ENCODE measurements around the gene PRKCD.

DNA sequence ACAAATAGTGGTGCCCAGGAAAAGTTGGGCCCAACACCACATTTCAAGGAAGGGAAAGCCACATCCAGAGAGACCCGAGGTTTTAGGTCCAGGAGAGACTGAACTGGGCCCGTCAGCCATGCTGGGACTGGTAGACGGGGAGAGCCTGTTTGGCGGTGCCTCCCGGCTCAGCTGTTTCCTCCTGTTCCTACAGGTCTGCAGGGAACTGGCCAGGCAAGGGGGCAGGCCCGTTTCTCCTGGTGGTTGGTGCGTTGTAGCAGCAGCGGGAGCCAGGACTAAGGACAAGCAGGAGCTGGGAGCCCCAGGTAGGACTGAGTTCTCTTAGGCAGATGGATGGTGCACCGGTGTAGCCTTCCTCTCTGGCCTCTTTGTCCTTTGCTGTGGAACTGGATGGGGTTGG, 3.9 kb downstream of the PRKCD start:
- TF ChIP-seq, protein P1, sequence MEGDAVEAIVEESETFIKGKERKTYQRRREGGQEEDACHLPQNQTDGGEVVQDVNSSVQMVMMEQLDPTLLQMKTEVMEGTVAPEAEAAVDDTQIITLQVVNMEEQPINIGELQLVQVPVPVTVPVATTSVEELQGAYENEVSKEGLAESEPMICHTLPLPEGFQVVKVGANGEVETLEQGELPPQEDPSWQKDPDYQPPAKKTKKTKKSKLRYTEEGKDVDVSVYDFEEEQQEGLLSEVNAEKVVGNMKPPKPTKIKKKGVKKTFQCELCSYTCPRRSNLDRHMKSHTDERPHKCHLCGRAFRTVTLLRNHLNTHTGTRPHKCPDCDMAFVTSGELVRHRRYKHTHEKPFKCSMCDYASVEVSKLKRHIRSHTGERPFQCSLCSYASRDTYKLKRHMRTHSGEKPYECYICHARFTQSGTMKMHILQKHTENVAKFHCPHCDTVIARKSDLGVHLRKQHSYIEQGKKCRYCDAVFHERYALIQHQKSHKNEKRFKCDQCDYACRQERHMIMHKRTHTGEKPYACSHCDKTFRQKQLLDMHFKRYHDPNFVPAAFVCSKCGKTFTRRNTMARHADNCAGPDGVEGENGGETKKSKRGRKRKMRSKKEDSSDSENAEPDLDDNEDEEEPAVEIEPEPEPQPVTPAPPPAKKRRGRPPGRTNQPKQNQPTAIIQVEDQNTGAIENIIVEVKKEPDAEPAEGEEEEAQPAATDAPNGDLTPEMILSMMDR (IDR thresholded peaks at IDR 0.05): no peak
- no peak for TF ChIP-seq POLR2A (IDR thresholded peaks at IDR 0.05)

Data from upper lobe of left lung (tissue), 4 donors.